ENCODE data around the gene DAP.

DNA sequence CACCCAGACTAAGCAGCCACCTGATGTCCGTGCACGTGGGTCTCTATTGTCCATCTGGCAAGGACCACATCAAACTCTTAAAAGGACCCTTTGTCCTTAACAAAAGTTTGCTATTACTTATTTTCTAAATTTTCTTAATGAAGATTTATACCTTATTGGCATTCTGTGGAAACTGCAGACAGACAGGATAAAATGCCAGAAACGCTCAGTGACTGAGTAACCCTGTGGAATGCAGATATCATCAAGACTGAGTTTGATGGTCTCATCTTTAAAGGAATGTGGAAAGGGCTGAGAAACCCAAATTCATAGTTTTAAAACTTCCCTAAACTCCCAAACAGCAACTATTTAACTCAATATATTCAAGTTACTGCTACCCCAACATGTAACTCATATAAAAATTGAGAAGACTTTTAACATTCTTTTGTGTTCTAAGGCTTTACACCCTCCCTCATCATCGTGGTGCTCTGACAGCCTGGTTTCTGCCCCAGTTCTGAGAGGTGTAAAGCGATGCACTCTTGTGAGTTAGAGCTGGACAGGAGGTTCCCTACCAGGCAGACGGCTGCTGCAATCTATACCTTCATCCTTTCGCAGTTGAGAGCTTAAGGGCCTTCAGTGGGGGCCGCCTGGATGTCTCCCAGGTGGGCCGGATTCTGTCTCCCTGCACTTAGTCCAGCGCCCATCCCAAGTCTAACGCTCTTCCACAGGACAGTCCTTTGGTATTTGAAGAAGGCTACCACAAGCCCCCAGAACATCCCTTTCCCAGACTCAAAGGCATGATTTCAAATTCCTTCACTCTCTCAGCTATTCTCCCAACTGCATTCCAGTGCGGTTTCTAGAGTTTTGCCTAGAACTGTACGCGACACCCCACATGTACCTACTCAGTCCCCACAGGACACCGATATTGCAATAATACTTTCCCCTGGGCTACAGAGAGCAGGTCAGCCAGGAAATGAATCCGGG lies 68.9 kb downstream of the DAP start:
- TF ChIP-seq, protein P1, sequence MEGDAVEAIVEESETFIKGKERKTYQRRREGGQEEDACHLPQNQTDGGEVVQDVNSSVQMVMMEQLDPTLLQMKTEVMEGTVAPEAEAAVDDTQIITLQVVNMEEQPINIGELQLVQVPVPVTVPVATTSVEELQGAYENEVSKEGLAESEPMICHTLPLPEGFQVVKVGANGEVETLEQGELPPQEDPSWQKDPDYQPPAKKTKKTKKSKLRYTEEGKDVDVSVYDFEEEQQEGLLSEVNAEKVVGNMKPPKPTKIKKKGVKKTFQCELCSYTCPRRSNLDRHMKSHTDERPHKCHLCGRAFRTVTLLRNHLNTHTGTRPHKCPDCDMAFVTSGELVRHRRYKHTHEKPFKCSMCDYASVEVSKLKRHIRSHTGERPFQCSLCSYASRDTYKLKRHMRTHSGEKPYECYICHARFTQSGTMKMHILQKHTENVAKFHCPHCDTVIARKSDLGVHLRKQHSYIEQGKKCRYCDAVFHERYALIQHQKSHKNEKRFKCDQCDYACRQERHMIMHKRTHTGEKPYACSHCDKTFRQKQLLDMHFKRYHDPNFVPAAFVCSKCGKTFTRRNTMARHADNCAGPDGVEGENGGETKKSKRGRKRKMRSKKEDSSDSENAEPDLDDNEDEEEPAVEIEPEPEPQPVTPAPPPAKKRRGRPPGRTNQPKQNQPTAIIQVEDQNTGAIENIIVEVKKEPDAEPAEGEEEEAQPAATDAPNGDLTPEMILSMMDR (optimal IDR thresholded peaks at IDR 0.05 in 1 of 3, IDR thresholded peaks at IDR 0.05 in 1 of 3, conservative IDR thresholded peaks at IDR 0.05 in 1 of 3; ENCODE audit: extremely low read depth in 1 of 3, insufficient read depth in 2 of 3, low read length in 3 of 3): no peak
- no peak for TF ChIP-seq EZH2 (IDR thresholded peaks at IDR 0.05; ENCODE audit: low read length)

Data from keratinocyte (primary cell).